PFSK-1 (cell line): ENCODE measurements around the gene C11orf54.

Experiments used
- FOXP2 ChIP-seq: optimal IDR thresholded peaks from 2 replicates; pipeline ENCODE3; 2011; ENCODE audit warnings: borderline replicate concordance, control low read depth, inconsistent platforms; ENCODE audit not compliant: insufficient read depth; ENCODE audit errors: extremely low read length, extremely low read depth
- POLR2AphosphoS5 ChIP-seq: IDR thresholded peaks from 2 replicates; pipeline ENCODE4 v1.6.1; 2012; ENCODE audit warnings: low read depth, mild to moderate bottlenecking, control low read depth, low read length, moderate library complexity
- REST ChIP-seq, 2 experiments: IDR thresholded peaks; 2 replicates each; pipeline versions ENCODE4 v1.6.1 to v1.8.0; 2011 to 2012; ENCODE audit warnings: low read depth in 2 of 2, low read length in 2 of 2, control low read depth in 1 of 2, inconsistent platforms in 1 of 2, mild to moderate bottlenecking in 1 of 2, moderate library complexity in 1 of 2; ENCODE audit not compliant: insufficient read depth in 1 of 2
- TAF1 ChIP-seq: IDR thresholded peaks from 2 replicates; pipeline ENCODE4 v1.6.1; 2012; ENCODE audit warnings: low read length, control low read depth, borderline replicate concordance; ENCODE audit not compliant: insufficient read depth

- no peak for TF ChIP-seq POLR2AphosphoS5
- TF ChIP-seq TAF1 = no peak
- TF ChIP-seq REST (IDR thresholded peaks at IDR 0.05; ENCODE audit: insufficient read depth in 1 of 2, low read depth in 2 of 2, low read length in 2 of 2) = no peak
- no peak for TF ChIP-seq FOXP2
Measured at GRCh38 chr11:93743291-93743690, 1.8 kb downstream of the C11orf54 start.
